ENCODE measurements around the gene DGKB. TPM values are rescaled to one million over a fixed set of nuclear protein-coding genes. Genes with fewer than 3 reads are reported as not detected.

The DGKB gene
- total and polyA plus RNA-seq, 8 donors = 0.20 to 260 (median 3.2) TPM; not detected in 4

- intact Hi-C loops (cut with DNase I; ENCODE audit: low total_unique reads) = no loop called here
- peaks cover 0 to 8% (median 0%) of the 10 kb centered on the region in 4 donors for H3K9me3 ChIP-seq
- no peaks in the 10 kb centered on the region for H3K27me3 ChIP-seq
- no peaks in the 10 kb centered on the region for H3K36me3 ChIP-seq
- peak in 1 of 2 donors; percentile 34 for DNase-seq
- no peak overlapping the region for H3K4me3 ChIP-seq
- 23 to 64% (median 35%) methylated on average over 2 of the region's 2 CpGs for WGBS, 5 donors
- TF ChIP-seq POLR2AphosphoS5 (IDR thresholded peaks at IDR 0.05) = no peak
- TF ChIP-seq EP300 (IDR thresholded peaks at IDR 0.05) = no peak
- TF ChIP-seq POLR2A (IDR thresholded peaks at IDR 0.05) = no peak
- TF ChIP-seq CTCF (IDR thresholded peaks at IDR 0.05) = no peak
- no peaks in the 10 kb centered on the region for H3K4me1 ChIP-seq
- H3K27ac ChIP-seq = no peak overlapping the region
These were observed 580.6 kb downstream of the DGKB start for GRCh38 chr7:14321947-14322346.

- intact Hi-C loops (cut with DNase I; ENCODE audit: low total_unique reads) = no loop called here
- Histone ChIP-seq H3K27me3 (no peaks in the 10 kb centered on the region), H3K36me3 (no peaks in the 10 kb centered on the region), H3K4me1 (no peaks in the 10 kb centered on the region), H3K27ac (no peak overlapping the region), H3K9me3 (peaks cover 0 to 3% (median 0%) of the 10 kb centered on the region in 4 donors), H3K4me3 (no peak overlapping the region)
- DNase-seq = no peak
- TF ChIP-seq CTCF (IDR thresholded peaks at IDR 0.05) (no peak), POLR2AphosphoS5 (IDR thresholded peaks at IDR 0.05) (no peak), EP300 (IDR thresholded peaks at IDR 0.05) (no peak), POLR2A (IDR thresholded peaks at IDR 0.05) (no peak)
These were observed 593.1 kb downstream of the DGKB start for GRCh38 chr7:14309432-14309831.

GRCh38 chr7:14305233-14305866 lies 597.2 kb downstream of the DGKB start:
- 73 to 85% (median 79%) methylated on average over 4 of the region's 4 CpGs for WGBS, 5 donors
- intact Hi-C loops (cut with DNase I; ENCODE audit: low total_unique reads) = no loop called here

GRCh38 chr7:14303536-14303935 lies 599.0 kb downstream of the DGKB start:
- Histone ChIP-seq H3K27ac (no peak overlapping the region), H3K9me3 (no peaks in the 10 kb centered on the region), H3K4me3 (no peak overlapping the region), H3K36me3 (no peaks in the 10 kb centered on the region), H3K27me3 (no peaks in the 10 kb centered on the region), H3K4me1 (no peaks in the 10 kb centered on the region)
- TF ChIP-seq EP300 (IDR thresholded peaks at IDR 0.05) = no peak
- no peak for TF ChIP-seq CTCF (IDR thresholded peaks at IDR 0.05)
- no peak for TF ChIP-seq POLR2AphosphoS5 (IDR thresholded peaks at IDR 0.05)
- TF ChIP-seq POLR2A (IDR thresholded peaks at IDR 0.05) = no peak
- 78 to 85% (median 82%) methylated on average over 2 of the region's 2 CpGs for WGBS, 5 donors
- intact Hi-C loops (cut with DNase I; ENCODE audit: low total_unique reads) = no loop called here
- no peak for DNase-seq

More at GRCh38 chr7:14305233-14305866, 597.2 kb downstream of the DGKB start:
- Histone ChIP-seq H3K4me3 (no peak overlapping the region), H3K9me3 (no peaks in the 10 kb centered on the region), H3K36me3 (no peaks in the 10 kb centered on the region), H3K27me3 (no peaks in the 10 kb centered on the region), H3K27ac (no peak overlapping the region), H3K4me1 (no peaks in the 10 kb centered on the region)
- no peak for DNase-seq
- TF ChIP-seq POLR2AphosphoS5 (IDR thresholded peaks at IDR 0.05) = no peak
- no peak for TF ChIP-seq CTCF (IDR thresholded peaks at IDR 0.05)
- no peak for TF ChIP-seq POLR2A (IDR thresholded peaks at IDR 0.05)
- TF ChIP-seq EP300 (IDR thresholded peaks at IDR 0.05) = no peak

All from stomach (tissue), 9 donors.